MM.1S (cell line): ENCODE measurements around the gene FBXL17.

Source experiments
- DNase-seq: peaks from one replicate; pipeline ENCODE4 v3.0.0-alpha.2; 2015
- H2AFZ ChIP-seq: fragments of 300-600 bp; sonication (generic); 2 replicates; pipeline ENCODE4 v1.6.0; 2016; ENCODE audit warnings: antibody characterized with exemption, low read length
- H3F3A ChIP-seq: fragments of 300-600 bp; sonication (generic); 2 replicates; pipeline ENCODE4 v1.6.1; 2016; ENCODE audit warnings: mild to moderate bottlenecking, antibody characterized with exemption, low read length, moderate library complexity, mixed read lengths; ENCODE audit not compliant: insufficient read depth
- H3K27ac ChIP-seq: fragments of 300-600 bp; sonication (generic); 2 replicates; pipeline ENCODE4 v1.5.1; 2016; ENCODE audit warnings: mild to moderate bottlenecking, low read length
- H3K27me3 ChIP-seq: fragments of 300-600 bp; sonication (generic); replicated peaks from 2 replicates; pipeline ENCODE4 v1.6.0; 2016; ENCODE audit warnings: low read length; ENCODE audit not compliant: insufficient read depth
- H3K36me3 ChIP-seq: fragments of 300-600 bp; sonication (generic); replicated peaks from 2 replicates; pipeline ENCODE4 v1.6.1; 2016; ENCODE audit warnings: mild to moderate bottlenecking, low read length, mixed read lengths; ENCODE audit not compliant: insufficient read depth
- H3K4me1 ChIP-seq: fragments of 300-600 bp; sonication (generic); 2 replicates; pipeline ENCODE4 v1.6.1; 2016; ENCODE audit warnings: low read length, mixed read lengths
- H3K4me2 ChIP-seq: fragments of 300-600 bp; sonication (generic); 2 replicates; pipeline ENCODE4 v1.6.0; 2016; ENCODE audit warnings: low read depth, low read length
- H3K4me3 ChIP-seq: fragments of 300-600 bp; sonication (generic); 2 replicates; pipeline ENCODE4 v1.5.1; 2016; ENCODE audit warnings: low read length, mixed read lengths
- H3K79me2 ChIP-seq: fragments of 300-600 bp; sonication (generic); 2 replicates; pipeline ENCODE4 v1.6.1; 2016; ENCODE audit warnings: mixed run types, low read length, mixed read lengths
- H3K9ac ChIP-seq: fragments of 300-600 bp; sonication (generic); 2 replicates; pipeline ENCODE4 v1.6.1; 2016; ENCODE audit warnings: low read length, mixed read lengths
- H3K9me2 ChIP-seq: fragments of 300-600 bp; sonication (generic); replicated peaks from 2 replicates; pipeline ENCODE4 v1.6.1; 2016; ENCODE audit warnings: mild to moderate bottlenecking, low read length, mixed read lengths; ENCODE audit not compliant: insufficient read depth
- H3K9me3 ChIP-seq: fragments of 300-600 bp; sonication (generic); replicated peaks from 2 replicates; pipeline ENCODE4 v1.6.1; 2016; ENCODE audit warnings: mild to moderate bottlenecking, low read length, mixed read lengths; ENCODE audit not compliant: insufficient read depth
- H4K20me1 ChIP-seq: fragments of 300-600 bp; sonication (generic); 2 replicates; pipeline ENCODE4 v1.6.1; 2016; ENCODE audit warnings: mild to moderate bottlenecking, low read length, moderate library complexity, mixed read lengths; ENCODE audit not compliant: insufficient read depth
- EZH2 ChIP-seq: fragments of 300-600 bp; sonication (generic); optimal IDR thresholded peaks from 2 replicates; pipeline ENCODE3; 2017; ENCODE audit warnings: low read depth, mild to moderate bottlenecking, antibody characterized with exemption, low read length, mixed read lengths
- EZH2phosphoT487 ChIP-seq: fragments of 300-600 bp; sonication (generic); IDR thresholded peaks from 2 replicates; pipeline ENCODE4 v1.6.1; 2018; ENCODE audit warnings: antibody characterized with exemption, low read length
- TF ChIP-seq, protein P1 (sequence below): fragments of 300-600 bp; sonication (generic); IDR thresholded peaks from 2 replicates; pipeline ENCODE4 v1.5.1; 2016; ENCODE audit warnings: antibody characterized with exemption, low read length, mixed read lengths

Gene FBXL17

GRCh38 chr5:108084105-108084504 is 297.8 kb downstream of the FBXL17 start:
- H3K9me2 ChIP-seq = no peaks in the 10 kb centered on the region
- TF ChIP-seq EZH2 = no peak
- no peak for TF ChIP-seq EZH2phosphoT487
- TF ChIP-seq, protein P1, sequence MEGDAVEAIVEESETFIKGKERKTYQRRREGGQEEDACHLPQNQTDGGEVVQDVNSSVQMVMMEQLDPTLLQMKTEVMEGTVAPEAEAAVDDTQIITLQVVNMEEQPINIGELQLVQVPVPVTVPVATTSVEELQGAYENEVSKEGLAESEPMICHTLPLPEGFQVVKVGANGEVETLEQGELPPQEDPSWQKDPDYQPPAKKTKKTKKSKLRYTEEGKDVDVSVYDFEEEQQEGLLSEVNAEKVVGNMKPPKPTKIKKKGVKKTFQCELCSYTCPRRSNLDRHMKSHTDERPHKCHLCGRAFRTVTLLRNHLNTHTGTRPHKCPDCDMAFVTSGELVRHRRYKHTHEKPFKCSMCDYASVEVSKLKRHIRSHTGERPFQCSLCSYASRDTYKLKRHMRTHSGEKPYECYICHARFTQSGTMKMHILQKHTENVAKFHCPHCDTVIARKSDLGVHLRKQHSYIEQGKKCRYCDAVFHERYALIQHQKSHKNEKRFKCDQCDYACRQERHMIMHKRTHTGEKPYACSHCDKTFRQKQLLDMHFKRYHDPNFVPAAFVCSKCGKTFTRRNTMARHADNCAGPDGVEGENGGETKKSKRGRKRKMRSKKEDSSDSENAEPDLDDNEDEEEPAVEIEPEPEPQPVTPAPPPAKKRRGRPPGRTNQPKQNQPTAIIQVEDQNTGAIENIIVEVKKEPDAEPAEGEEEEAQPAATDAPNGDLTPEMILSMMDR = no peak
- no peak overlapping the region for H3K4me3 ChIP-seq
- H3F3A ChIP-seq = no peaks in the 10 kb centered on the region
- H2AFZ ChIP-seq = no peak overlapping the region
- H3K4me1 ChIP-seq = no peaks in the 10 kb centered on the region
- no peaks in the 10 kb centered on the region for H3K36me3 ChIP-seq
- no peaks in the 10 kb centered on the region for H3K9me3 ChIP-seq
- no peak overlapping the region for H3K9ac ChIP-seq
- no peaks in the 10 kb centered on the region for H3K79me2 ChIP-seq
- H3K27me3 ChIP-seq = no peaks in the 10 kb centered on the region
- no peak overlapping the region for H3K4me2 ChIP-seq
- H4K20me1 ChIP-seq = no peaks in the 10 kb centered on the region
- DNase-seq = no peak
- no peak overlapping the region for H3K27ac ChIP-seq

DNA sequence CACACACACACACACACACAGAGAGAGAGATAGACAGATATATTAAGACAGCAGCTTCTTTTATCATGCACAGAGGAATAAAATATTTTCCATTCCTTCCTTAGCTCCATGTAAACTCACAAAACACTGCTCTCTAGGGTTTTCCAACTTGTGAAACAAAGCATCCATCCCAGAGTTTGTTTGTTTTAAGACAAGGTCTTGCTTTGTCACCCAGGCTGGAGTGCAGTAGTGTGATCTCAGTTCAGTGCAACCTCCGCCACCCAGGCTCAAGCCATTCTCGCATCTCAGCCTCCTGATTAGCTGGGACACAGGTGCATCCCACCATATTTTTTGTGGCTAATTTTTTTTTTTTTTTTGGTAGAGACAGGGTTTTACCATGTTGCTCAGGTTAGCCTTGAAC is 298.7 kb downstream of the FBXL17 start:
- Histone ChIP-seq H3K4me2 (no peak overlapping the region), H3K79me2 (no peaks in the 10 kb centered on the region), H3K36me3 (no peaks in the 10 kb centered on the region), H3K4me3 (no peak overlapping the region), H3K27me3 (no peaks in the 10 kb centered on the region), H3K9me3 (no peaks in the 10 kb centered on the region), H3K4me1 (no peaks in the 10 kb centered on the region), H3F3A (no peaks in the 10 kb centered on the region), H2AFZ (no peak overlapping the region), H3K9me2 (no peaks in the 10 kb centered on the region), H4K20me1 (no peaks in the 10 kb centered on the region), H3K27ac (no peak overlapping the region), H3K9ac (no peak overlapping the region)
- no peak for TF ChIP-seq EZH2
- TF ChIP-seq, protein P1 = no peak
- no peak for TF ChIP-seq EZH2phosphoT487
- DNase-seq = no peak

DNA sequence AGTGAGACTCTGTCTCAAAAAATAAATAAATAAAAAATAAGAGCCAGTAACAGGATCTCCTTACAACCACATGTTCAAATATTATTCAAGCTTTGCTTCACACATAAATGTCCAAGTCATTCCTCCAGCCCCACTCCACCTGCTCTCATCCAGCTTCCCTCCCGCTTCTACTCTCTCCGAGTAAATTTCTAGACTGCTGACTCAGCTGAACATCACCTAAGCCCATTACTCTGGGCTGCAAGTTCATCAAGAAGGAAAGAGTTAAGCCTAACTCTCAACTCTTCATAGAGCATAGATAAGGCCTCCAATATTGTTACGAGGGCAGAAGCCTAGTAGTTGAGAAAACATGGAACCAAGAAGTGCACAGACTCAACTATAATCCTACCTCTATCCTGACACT is 300.2 kb downstream of the FBXL17 start:
- no peak overlapping the region for H3K4me2 ChIP-seq
- H3K36me3 ChIP-seq = no peaks in the 10 kb centered on the region
- no peak overlapping the region for H2AFZ ChIP-seq
- H3K4me3 ChIP-seq = no peak overlapping the region
- no peaks in the 10 kb centered on the region for H3K9me3 ChIP-seq
- H3K27ac ChIP-seq = no peak overlapping the region
- TF ChIP-seq EZH2phosphoT487 = no peak
- TF ChIP-seq, protein P1 = no peak
- TF ChIP-seq EZH2 = no peak
- H3K79me2 ChIP-seq = no peaks in the 10 kb centered on the region
- no peaks in the 10 kb centered on the region for H3K27me3 ChIP-seq
- no peaks in the 10 kb centered on the region for H3K4me1 ChIP-seq
- H3F3A ChIP-seq = no peaks in the 10 kb centered on the region
- no peak for DNase-seq
- H3K9ac ChIP-seq = no peak overlapping the region
- no peaks in the 10 kb centered on the region for H3K9me2 ChIP-seq
- H4K20me1 ChIP-seq = no peaks in the 10 kb centered on the region
